ENCODE measurements around the gene KCTD6. TPM values are rescaled to one million over a fixed set of nuclear protein-coding genes. Genes with fewer than 3 reads are reported as not detected.

The KCTD6 gene
- total RNA-seq, 2 experiments from 2014 or later: 16.4 to 17.1 TPM

- no peak overlapping the region for H3K4me3 ChIP-seq (ENCODE audit: low read depth, low read length, poor library complexity, severe bottlenecking)
- H3K9me3 ChIP-seq (ENCODE audit: low read length): no peaks in the 10 kb centered on the region
- POLR2A ChIA-PET: no interaction called here
- peaks cover 9% of the 10 kb centered on the region for H3K4me1 ChIP-seq (ENCODE audit: insufficient read depth, low read length, poor library complexity, severe bottlenecking)
- H3K9me2 ChIP-seq (ENCODE audit: insufficient read depth, low read length): no peaks in the 10 kb centered on the region
- H3K27ac ChIP-seq (ENCODE audit: low read depth, low read length, poor library complexity, severe bottlenecking): no peak overlapping the region
- H4K20me1 ChIP-seq (ENCODE audit: insufficient read depth, low read length): no peaks in the 10 kb centered on the region
- H3K79me2 ChIP-seq (ENCODE audit: insufficient read depth, low read depth, low read length): no peaks in the 10 kb centered on the region
- no TSS peak for BruUV-seq (replicated peaks)
- no peak for DNase-seq (ENCODE audit: low spot score)
- CTCF ChIA-PET (ENCODE audit: unreplicated experiment): interaction anchor here (1.5 kb wide), 1 partner anchor 31 kb away, joined by 3 read pairs; no protein-coding TSS in a partner anchor
- intact Hi-C loops (cut with micrococcal nuclease; ENCODE audit: unreplicated experiment): loop anchor here (10.0 kb wide), 1 partner anchor 111 kb away; no protein-coding TSS in a partner anchor
- no peaks in the 10 kb centered on the region for H3K36me3 ChIP-seq (ENCODE audit: insufficient read depth, low read length)
- TF ChIP-seq EZH2phosphoT487 (IDR thresholded peaks at IDR 0.05; ENCODE audit: borderline replicate concordance, low read depth, low read length) (no peak), CTCF (conservative IDR thresholded peaks at IDR 0.05; ENCODE audit: low read length) (no peak)
- H2AFZ ChIP-seq (ENCODE audit: low read length): no peak overlapping the region
- H3K4me2 ChIP-seq (ENCODE audit: low read length): no peak overlapping the region
Observed at GRCh38 chr3:58535531-58536500, 43.9 kb downstream of the KCTD6 start.

DNA sequence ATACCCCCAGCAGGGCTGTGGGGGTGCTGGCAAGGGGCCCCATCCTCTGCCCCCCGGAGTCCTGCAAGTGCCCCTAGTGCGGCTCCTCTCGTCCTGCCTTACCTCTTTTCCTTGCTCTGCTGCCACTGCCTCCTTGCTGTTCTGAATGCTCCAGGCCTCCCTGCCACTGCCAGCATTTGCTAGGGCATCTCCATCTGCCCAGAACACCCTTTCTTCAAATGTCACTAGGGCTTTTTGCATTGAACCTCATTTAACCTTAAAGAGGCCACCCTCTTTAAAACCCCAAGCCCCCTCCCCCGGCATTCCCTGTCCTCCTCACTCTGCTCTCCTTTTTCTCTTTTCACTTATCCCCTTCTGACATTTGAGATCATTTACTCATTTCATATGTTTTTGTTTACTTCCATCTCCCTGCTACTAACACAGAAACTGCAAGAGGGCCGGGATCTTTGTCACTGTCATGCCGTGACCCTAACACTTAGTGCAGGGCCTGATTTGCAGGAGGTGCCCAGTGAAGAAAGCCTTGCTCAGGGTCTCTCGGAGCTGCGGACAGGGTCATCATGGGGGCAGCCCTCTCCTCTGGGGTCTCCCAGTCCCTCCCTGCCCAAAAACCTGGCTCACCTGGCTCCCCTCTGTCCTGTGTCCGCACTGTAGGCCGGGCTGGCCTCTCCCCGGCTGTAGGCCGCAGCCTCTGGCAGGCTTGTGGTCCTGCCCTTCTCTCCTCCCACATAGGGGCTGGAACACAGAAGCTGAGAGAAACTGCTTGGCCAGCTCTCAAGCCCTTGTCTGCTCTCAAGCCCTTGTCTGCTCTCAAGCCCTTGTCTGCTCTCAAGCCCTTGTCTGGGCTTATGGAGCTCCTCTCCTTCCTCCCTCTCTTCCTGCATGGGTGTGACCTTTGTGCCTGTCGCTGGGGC is 44.9 kb downstream of the KCTD6 start, which contains the start of gene ACOX2:
ACOX2 (minus strand) TSS at position 690 of the 911 bp plus-strand sequence. CDS start 2,084 bp downstream, outside the sequence.
- Histone ChIP-seq H3K9me2 (ENCODE audit: insufficient read depth, low read length) (no peaks in the 10 kb centered on the region), H4K20me1 (ENCODE audit: insufficient read depth, low read length) (no peaks in the 10 kb centered on the region), H2AFZ (ENCODE audit: low read length) (no peak within 1 kb of the TSS), H3K4me1 (ENCODE audit: insufficient read depth, low read length, poor library complexity, severe bottlenecking) (peaks cover 5% of the 10 kb centered on the region), H3K36me3 (ENCODE audit: insufficient read depth, low read length) (no peaks in the 10 kb centered on the region), H3K4me2 (ENCODE audit: low read length) (no peak within 1 kb of the TSS), H3K4me3 (ENCODE audit: low read depth, low read length, poor library complexity, severe bottlenecking) (no peak within 1 kb of the TSS), H3K79me2 (ENCODE audit: insufficient read depth, low read depth, low read length) (no peaks in the 10 kb centered on the region), H3K27ac (ENCODE audit: low read depth, low read length, poor library complexity, severe bottlenecking) (no peak within 1 kb of the TSS), H3K9me3 (ENCODE audit: low read length) (no peaks in the 10 kb centered on the region)
- TF ChIP-seq CTCF (conservative IDR thresholded peaks at IDR 0.05; ENCODE audit: low read length): no peak
- TF ChIP-seq EZH2phosphoT487 (IDR thresholded peaks at IDR 0.05; ENCODE audit: borderline replicate concordance, low read depth, low read length): no peak
- POLR2A ChIA-PET: no interaction called here
- no TSS peak for BruUV-seq (replicated peaks)
- intact Hi-C loops (cut with micrococcal nuclease; ENCODE audit: unreplicated experiment): loop anchor here (10.0 kb wide), 1 partner anchor 112 kb away; no protein-coding TSS in a partner anchor
- DNase-seq (ENCODE audit: low spot score): no peak
- CTCF ChIA-PET (ENCODE audit: unreplicated experiment): interaction anchor here (1.5 kb wide), 1 partner anchor 30 kb away, joined by 3 read pairs; no protein-coding TSS in a partner anchor
